ENCODE measurements around the gene DVL3. TPM values are rescaled to one million over a fixed set of nuclear protein-coding genes. Genes with fewer than 3 reads are reported as not detected.

DVL3 gene
- total RNA-seq, 1 donor from 2014 or later, result 54.5 TPM

- H3K9me3 Mint-ChIP-seq, result no peaks in the 10 kb centered on the region
- H3K4me1 Mint-ChIP-seq, result peaks cover 28% of the 10 kb centered on the region
- no peak overlapping the region for H3K27ac Mint-ChIP-seq
- peaks cover 66% of the 10 kb centered on the region for H3K36me3 Mint-ChIP-seq (ENCODE audit: low read depth)
- DNase-seq, result no peak
- intact Hi-C loops (cut with micrococcal nuclease), result no loop called here
- no peaks in the 10 kb centered on the region for H3K27me3 Mint-ChIP-seq
- peak overlapping the region; percentile 92 for H3K4me3 Mint-ChIP-seq
Observed at GRCh38 chr3:184188080-184188479, 32.9 kb downstream of the DVL3 start.

GRCh38 chr3:184189421-184189820, 34.2 kb downstream of the DVL3 start:
- Mint-ChIP-seq H3K4me3 (no peak overlapping the region), H3K27ac (no peak overlapping the region), H3K36me3 (ENCODE audit: low read depth) (peaks cover 67% of the 10 kb centered on the region), H3K9me3 (no peaks in the 10 kb centered on the region), H3K27me3 (no peaks in the 10 kb centered on the region), H3K4me1 (peaks cover 28% of the 10 kb centered on the region)
- DNase-seq, result no peak
- intact Hi-C loops (cut with micrococcal nuclease), result no loop called here

GRCh38 chr3:184192889-184193288, 37.7 kb downstream of the DVL3 start:
- H3K36me3 Mint-ChIP-seq (ENCODE audit: low read depth), result peaks cover 57% of the 10 kb centered on the region
- no peak overlapping the region for H3K27ac Mint-ChIP-seq
- H3K4me1 Mint-ChIP-seq, result peaks cover 5% of the 10 kb centered on the region
- H3K9me3 Mint-ChIP-seq, result no peaks in the 10 kb centered on the region
- no peak overlapping the region for H3K4me3 Mint-ChIP-seq
- intact Hi-C loops (cut with micrococcal nuclease), result no loop called here
- H3K27me3 Mint-ChIP-seq, result no peaks in the 10 kb centered on the region
- DNase-seq, result no peak

GRCh38 chr3:184193991-184194539, 38.9 kb downstream of the DVL3 start:
- no peaks in the 10 kb centered on the region for H3K27me3 Mint-ChIP-seq
- intact Hi-C loops (cut with micrococcal nuclease), result no loop called here
- no peak overlapping the region for H3K4me3 Mint-ChIP-seq
- H3K36me3 Mint-ChIP-seq (ENCODE audit: low read depth), result peaks cover 47% of the 10 kb centered on the region
- no peaks in the 10 kb centered on the region for H3K9me3 Mint-ChIP-seq
- H3K4me1 Mint-ChIP-seq, result no peaks in the 10 kb centered on the region
- no peak for DNase-seq
- H3K27ac Mint-ChIP-seq, result no peak overlapping the region

GRCh38 chr3:184196536-184196935, 41.4 kb downstream of the DVL3 start:
- intact Hi-C loops (cut with micrococcal nuclease), result no loop called here
- H3K4me3 Mint-ChIP-seq, result no peak overlapping the region
- no peak overlapping the region for H3K27ac Mint-ChIP-seq
- H3K27me3 Mint-ChIP-seq, result no peaks in the 10 kb centered on the region
- H3K9me3 Mint-ChIP-seq, result no peaks in the 10 kb centered on the region
- DNase-seq, result no peak
- no peaks in the 10 kb centered on the region for H3K4me1 Mint-ChIP-seq
- H3K36me3 Mint-ChIP-seq (ENCODE audit: low read depth), result peaks cover 33% of the 10 kb centered on the region

GRCh38 chr3:184198509-184198908, 43.3 kb downstream of the DVL3 start:
- no peak for DNase-seq
- Mint-ChIP-seq H3K27me3 (no peaks in the 10 kb centered on the region), H3K36me3 (ENCODE audit: low read depth) (peaks cover 14% of the 10 kb centered on the region), H3K4me3 (no peak overlapping the region), H3K27ac (no peak overlapping the region), H3K4me1 (no peaks in the 10 kb centered on the region), H3K9me3 (no peaks in the 10 kb centered on the region)
- intact Hi-C loops (cut with micrococcal nuclease), result no loop called here

GRCh38 chr3:184200825-184201224, 45.6 kb downstream of the DVL3 start:
- Mint-ChIP-seq H3K27ac (no peak overlapping the region), H3K4me1 (no peaks in the 10 kb centered on the region), H3K9me3 (no peaks in the 10 kb centered on the region), H3K27me3 (peaks cover 2% of the 10 kb centered on the region), H3K36me3 (ENCODE audit: low read depth) (no peaks in the 10 kb centered on the region), H3K4me3 (no peak overlapping the region)
- DNase-seq, result no peak
- intact Hi-C loops (cut with micrococcal nuclease), result no loop called here

GRCh38 chr3:184203526-184203925, 48.3 kb downstream of the DVL3 start:
- Mint-ChIP-seq H3K27me3 (peaks cover 11% of the 10 kb centered on the region), H3K36me3 (ENCODE audit: low read depth) (no peaks in the 10 kb centered on the region), H3K4me1 (no peaks in the 10 kb centered on the region), H3K27ac (no peak overlapping the region), H3K4me3 (no peak overlapping the region), H3K9me3 (no peaks in the 10 kb centered on the region)
- no peak for DNase-seq
- intact Hi-C loops (cut with micrococcal nuclease), result no loop called here

- peaks cover 23% of the 10 kb centered on the region for H3K27me3 Mint-ChIP-seq
- H3K4me3 Mint-ChIP-seq, result no peak overlapping the region
- no peaks in the 10 kb centered on the region for H3K4me1 Mint-ChIP-seq
- no peak overlapping the region for H3K27ac Mint-ChIP-seq
- H3K36me3 Mint-ChIP-seq (ENCODE audit: low read depth), result no peaks in the 10 kb centered on the region
- no peaks in the 10 kb centered on the region for H3K9me3 Mint-ChIP-seq
- no peak for DNase-seq
- intact Hi-C loops (cut with micrococcal nuclease), result no loop called here
Observed at GRCh38 chr3:184209146-184209923, 54.2 kb downstream of the DVL3 start.

- no peak for DNase-seq
- no peak overlapping the region for H3K27ac Mint-ChIP-seq
- H3K27me3 Mint-ChIP-seq, result peaks cover 24% of the 10 kb centered on the region
- H3K4me3 Mint-ChIP-seq, result no peak overlapping the region
- intact Hi-C loops (cut with micrococcal nuclease), result no loop called here
- H3K9me3 Mint-ChIP-seq, result no peaks in the 10 kb centered on the region
- no peaks in the 10 kb centered on the region for H3K36me3 Mint-ChIP-seq (ENCODE audit: low read depth)
- H3K4me1 Mint-ChIP-seq, result no peaks in the 10 kb centered on the region
Observed at GRCh38 chr3:184211297-184211696, 56.1 kb downstream of the DVL3 start.

GRCh38 chr3:184211718-184212117, 56.5 kb downstream of the DVL3 start:
- no peaks in the 10 kb centered on the region for H3K4me1 Mint-ChIP-seq
- no peak for DNase-seq
- no peak overlapping the region for H3K4me3 Mint-ChIP-seq
- intact Hi-C loops (cut with micrococcal nuclease), result no loop called here
- H3K9me3 Mint-ChIP-seq, result no peaks in the 10 kb centered on the region
- peaks cover 20% of the 10 kb centered on the region for H3K27me3 Mint-ChIP-seq
- H3K36me3 Mint-ChIP-seq (ENCODE audit: low read depth), result no peaks in the 10 kb centered on the region
- no peak overlapping the region for H3K27ac Mint-ChIP-seq

GRCh38 chr3:184218814-184219213, 63.6 kb downstream of the DVL3 start:
- peaks cover 7% of the 10 kb centered on the region for H3K27me3 Mint-ChIP-seq
- H3K27ac Mint-ChIP-seq, result no peak overlapping the region
- no peak for DNase-seq
- H3K36me3 Mint-ChIP-seq (ENCODE audit: low read depth), result no peaks in the 10 kb centered on the region
- H3K9me3 Mint-ChIP-seq, result no peaks in the 10 kb centered on the region
- intact Hi-C loops (cut with micrococcal nuclease), result no loop called here
- H3K4me3 Mint-ChIP-seq, result no peak overlapping the region
- no peaks in the 10 kb centered on the region for H3K4me1 Mint-ChIP-seq

GRCh38 chr3:184222521-184222920, 67.3 kb downstream of the DVL3 start:
- no peaks in the 10 kb centered on the region for H3K9me3 Mint-ChIP-seq
- H3K4me1 Mint-ChIP-seq, result no peaks in the 10 kb centered on the region
- peaks cover 20% of the 10 kb centered on the region for H3K27me3 Mint-ChIP-seq
- H3K4me3 Mint-ChIP-seq, result no peak overlapping the region
- H3K36me3 Mint-ChIP-seq (ENCODE audit: low read depth), result no peaks in the 10 kb centered on the region
- no peak for DNase-seq
- no peak overlapping the region for H3K27ac Mint-ChIP-seq
- intact Hi-C loops (cut with micrococcal nuclease), result no loop called here

All from activated CD4-positive, alpha-beta T cell treated with anti-CD3 and anti-CD28 coated beads, Interleukin-2, amount 10 ng/mL, durations not matched to agents 24 days and 14 days (primary cell).